Vagina (tissue), 2 donors: ENCODE measurements around the gene BCKDHA.

ENCODE experiments used
- POLR2A ChIP-seq, 2 donors: fragments of 450-650 bp; IDR thresholded peaks; one replicate each; pipeline ENCODE4 v1.6.1; 2017; ENCODE audit warnings: antibody characterized with exemption in 2 of 2, mild to moderate bottlenecking in 2 of 2, moderate library complexity in 2 of 2
- POLR2AphosphoS5 ChIP-seq, 2 donors: sonication (generic); formaldehyde crosslinking; IDR thresholded peaks; one replicate each; pipeline ENCODE4 v1.9.0; 2017; ENCODE audit warnings: antibody characterized with exemption in 2 of 2, mild to moderate bottlenecking in 2 of 2, low read depth in 1 of 2; ENCODE audit not compliant: insufficient read depth in 1 of 2
- TF ChIP-seq, protein P1 (sequence below), 3 experiments: fragments of 450-650 bp in 2 of 3; fragments of 200-600 bp in 1 of 3; sonication (generic) in 1 of 3; IDR thresholded peaks; one replicate each; pipeline ENCODE4 v1.5.1; 2017 to 2019; ENCODE audit warnings: antibody characterized with exemption in 3 of 3, mild to moderate bottlenecking in 2 of 3, moderate library complexity in 2 of 3

DNA sequence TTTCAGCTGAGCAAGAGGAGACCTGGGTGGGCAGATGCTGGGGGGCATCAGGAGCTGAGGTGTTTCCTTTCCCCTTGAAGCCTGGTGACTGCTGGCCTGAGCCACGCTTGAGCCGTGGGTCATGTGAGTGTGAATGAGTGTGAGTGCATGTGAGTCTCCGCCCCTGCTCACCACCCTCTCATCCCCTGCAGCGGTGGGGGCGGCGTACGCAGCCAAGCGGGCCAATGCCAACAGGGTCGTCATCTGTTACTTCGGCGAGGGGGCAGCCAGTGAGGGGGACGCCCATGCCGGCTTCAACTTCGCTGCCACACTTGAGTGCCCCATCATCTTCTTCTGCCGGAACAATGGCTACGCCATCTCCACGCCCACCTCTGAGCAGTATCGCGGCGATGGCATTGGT is 24.4 kb downstream of the BCKDHA start:
- TF ChIP-seq, protein P1, sequence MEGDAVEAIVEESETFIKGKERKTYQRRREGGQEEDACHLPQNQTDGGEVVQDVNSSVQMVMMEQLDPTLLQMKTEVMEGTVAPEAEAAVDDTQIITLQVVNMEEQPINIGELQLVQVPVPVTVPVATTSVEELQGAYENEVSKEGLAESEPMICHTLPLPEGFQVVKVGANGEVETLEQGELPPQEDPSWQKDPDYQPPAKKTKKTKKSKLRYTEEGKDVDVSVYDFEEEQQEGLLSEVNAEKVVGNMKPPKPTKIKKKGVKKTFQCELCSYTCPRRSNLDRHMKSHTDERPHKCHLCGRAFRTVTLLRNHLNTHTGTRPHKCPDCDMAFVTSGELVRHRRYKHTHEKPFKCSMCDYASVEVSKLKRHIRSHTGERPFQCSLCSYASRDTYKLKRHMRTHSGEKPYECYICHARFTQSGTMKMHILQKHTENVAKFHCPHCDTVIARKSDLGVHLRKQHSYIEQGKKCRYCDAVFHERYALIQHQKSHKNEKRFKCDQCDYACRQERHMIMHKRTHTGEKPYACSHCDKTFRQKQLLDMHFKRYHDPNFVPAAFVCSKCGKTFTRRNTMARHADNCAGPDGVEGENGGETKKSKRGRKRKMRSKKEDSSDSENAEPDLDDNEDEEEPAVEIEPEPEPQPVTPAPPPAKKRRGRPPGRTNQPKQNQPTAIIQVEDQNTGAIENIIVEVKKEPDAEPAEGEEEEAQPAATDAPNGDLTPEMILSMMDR (IDR thresholded peaks at IDR 0.05), result no peak
- TF ChIP-seq POLR2A (IDR thresholded peaks at IDR 0.05) (no peak), POLR2AphosphoS5 (IDR thresholded peaks at IDR 0.05; ENCODE audit: insufficient read depth in 1 of 2, low read depth in 1 of 2) (no peak)
